CD4-positive, alpha-beta T cell treated with Interleukin-12 subunit alpha and Interleukin-12 subunit beta, for 1 hour (primary cell): Measurements from ENCODE around the gene CLEC7A.
A peak's percentile ranks its signal among the peaks of the same experiment; 100 is the strongest.

ENCODE experiments used
- DNase-seq: peaks from one replicate; pipeline ENCODE4 v3.0.0-alpha.2; 2020

The CLEC7A gene

DNA sequence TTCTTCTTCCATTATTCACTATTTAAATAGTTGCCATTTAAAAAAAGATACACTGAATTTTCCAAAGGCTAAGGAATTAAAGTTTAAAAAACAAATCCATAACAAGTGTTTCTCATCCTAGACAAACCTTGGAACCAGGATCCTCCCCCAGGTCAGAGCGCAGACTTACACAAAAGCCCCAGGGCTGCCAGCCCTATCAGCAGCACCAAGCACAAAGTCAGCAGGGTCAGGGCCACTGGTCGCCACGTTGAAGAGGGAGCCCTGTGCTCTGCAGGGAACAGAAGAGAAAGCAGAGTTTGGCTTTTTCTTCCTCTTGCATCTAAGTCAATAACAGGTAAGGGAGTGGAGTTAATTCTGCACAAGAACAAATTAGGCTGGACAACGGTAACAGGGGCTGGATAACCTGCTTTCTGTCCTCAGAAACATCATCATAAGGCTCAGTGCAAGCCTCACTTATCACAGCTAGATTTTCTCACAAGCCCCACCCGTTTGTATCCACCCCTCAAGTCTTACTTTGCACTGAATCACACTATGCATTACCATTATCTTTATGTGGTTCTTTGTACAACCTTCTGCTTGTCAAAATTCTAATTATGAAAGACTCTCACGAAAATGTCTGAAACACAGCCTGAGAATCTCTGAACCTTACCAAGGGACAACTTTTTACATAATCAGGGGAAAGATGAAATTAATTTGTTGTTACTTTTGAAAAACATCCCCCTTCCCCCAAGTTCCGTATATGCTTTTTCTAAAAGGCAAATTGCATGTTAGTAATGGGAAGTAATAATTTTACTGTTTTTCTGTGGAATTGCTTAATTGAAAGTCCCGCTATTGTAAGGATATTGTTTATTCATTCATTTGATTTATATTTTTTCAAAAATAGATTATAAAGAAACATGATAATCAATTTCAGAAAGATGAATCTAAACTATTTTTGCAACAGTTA lies 40.8 kb downstream of the CLEC7A start:
- DNase-seq, result no peak

- DNase-seq, result no peak
These were observed 42.0 kb downstream of the CLEC7A start for GRCh38 chr12:10088031-10088430.

GRCh38 chr12:10086387-10086786 lies 43.6 kb downstream of the CLEC7A start:
- no peak for DNase-seq

DNA sequence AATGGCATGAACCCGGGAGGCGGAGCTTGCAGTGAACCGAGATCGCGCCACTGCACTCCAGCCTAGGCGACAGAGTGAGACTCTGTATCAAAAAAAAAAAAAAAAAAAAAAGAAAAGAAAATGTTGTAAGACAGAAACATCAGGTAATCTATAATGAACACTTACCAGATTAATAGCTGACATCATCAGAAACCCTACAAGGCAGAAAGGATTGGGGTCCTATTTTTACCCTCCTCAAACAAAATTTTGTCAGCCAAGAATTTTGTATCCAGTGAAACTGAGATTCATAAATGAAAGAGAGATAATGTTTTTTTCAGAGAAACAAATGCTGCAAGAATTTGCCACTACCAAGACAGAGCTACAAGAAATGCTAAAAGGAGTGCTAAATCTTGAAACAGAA lies 45.3 kb downstream of the CLEC7A start:
- DNase-seq, result no peak

GRCh38 chr12:10082117-10082874 lies 47.7 kb downstream of the CLEC7A start:
- DNase-seq, result no peak

DNA sequence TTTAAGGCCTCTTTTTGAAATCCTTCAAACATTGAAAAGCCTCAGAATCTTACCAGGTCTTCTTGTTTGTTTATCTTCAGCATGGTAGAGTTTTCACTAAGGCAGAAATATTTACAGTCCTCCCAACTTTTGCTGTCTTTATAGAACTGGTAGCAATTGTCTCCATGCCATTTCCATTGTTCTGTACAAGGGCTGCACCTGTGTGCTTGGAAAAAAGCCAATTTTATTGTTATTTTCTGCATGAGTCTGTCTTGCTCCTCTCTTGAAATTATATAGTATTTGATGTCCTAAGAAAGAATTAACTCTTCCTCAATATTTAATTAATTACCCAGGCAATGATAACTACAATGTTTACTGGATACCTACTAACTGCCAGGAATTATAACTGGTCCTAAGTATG lies 54.5 kb downstream of the CLEC7A start:
- no peak for DNase-seq

GRCh38 chr12:10073261-10073660 lies 56.7 kb downstream of the CLEC7A start:
- no peak for DNase-seq

DNA sequence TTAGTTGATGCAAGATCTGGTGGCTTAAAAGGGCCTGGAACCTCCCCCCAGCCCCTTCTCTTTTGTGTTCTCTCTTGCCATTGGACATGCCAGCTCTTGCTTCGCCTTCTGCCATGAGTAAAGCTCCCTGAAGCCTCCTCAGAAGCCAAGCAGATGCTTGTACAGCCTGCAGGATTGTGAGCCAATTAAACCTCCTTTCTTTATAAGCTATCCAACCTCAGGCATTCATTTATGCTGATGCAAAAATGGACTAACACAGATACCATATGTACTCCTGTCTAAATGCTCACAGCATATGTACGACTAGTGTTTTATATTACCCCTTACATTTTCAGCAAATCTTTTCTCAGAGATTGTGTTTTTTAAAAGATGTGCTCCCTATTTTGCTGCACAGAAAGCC lies 57.9 kb downstream of the CLEC7A start:
- no peak for DNase-seq

GRCh38 chr12:10070380-10070779 lies 59.6 kb downstream of the CLEC7A start:
- no peak for DNase-seq

GRCh38 chr12:10069976-10070375 lies 60.0 kb downstream of the CLEC7A start:
- DNase-seq, result no peak

DNA sequence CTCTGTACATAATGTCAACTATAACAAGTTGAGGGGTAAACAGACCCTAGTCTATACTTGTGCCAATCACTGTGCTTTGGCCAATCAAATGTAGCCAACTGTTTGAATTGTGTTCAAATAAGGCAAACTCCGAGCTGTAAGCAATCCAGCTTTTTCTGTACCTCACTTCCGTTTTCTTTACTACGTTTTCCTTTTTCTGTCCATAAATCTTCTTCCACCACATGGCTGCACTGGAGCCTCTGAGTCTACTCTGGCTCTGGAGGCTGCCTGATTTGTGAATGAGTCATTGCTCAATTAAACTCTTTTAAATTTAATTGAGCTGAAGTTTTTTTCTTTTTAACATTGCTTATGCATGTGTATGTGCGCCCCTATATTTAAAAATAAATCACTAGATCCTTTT lies 60.9 kb downstream of the CLEC7A start:
- peak; percentile 6 for DNase-seq

GRCh38 chr12:10068644-10069043 lies 61.4 kb downstream of the CLEC7A start:
- DNase-seq, result peak; percentile 1

GRCh38 chr12:10067942-10068341 lies 62.1 kb downstream of the CLEC7A start:
- no peak for DNase-seq

- no peak for DNase-seq
These were observed 62.7 kb downstream of the CLEC7A start for GRCh38 chr12:10067264-10067663.
